Type B pancreatic cell (in vitro differentiated cells): Measurements from ENCODE around the gene EIF3I. TPM values are rescaled to one million over a fixed set of nuclear protein-coding genes. Genes with fewer than 3 reads are reported as not detected.
A peak's percentile ranks its signal among the peaks of the same experiment; 100 is the strongest.

Source experiments
- DNase-seq: peaks from one replicate; pipeline ENCODE4 v3.0.0; 2021; ENCODE audit warnings: mixed read lengths; ENCODE audit not compliant: unreplicated experiment; ENCODE audit errors: extremely low spot score
- H3K27ac Mint-ChIP-seq: 2 replicates; pipeline ENCODE4 v1.8.0; 2021; ENCODE audit warnings: mild to moderate bottlenecking, mixed read lengths
- H3K27me3 Mint-ChIP-seq: 2 replicates; pipeline ENCODE4 v1.8.0; 2021; ENCODE audit warnings: mixed read lengths
- H3K36me3 Mint-ChIP-seq: 2 replicates; pipeline ENCODE4 v1.8.0; 2021; ENCODE audit warnings: mixed read lengths
- H3K4me1 Mint-ChIP-seq: one replicate; pipeline ENCODE4 v1.8.0; 2021; ENCODE audit warnings: mixed read lengths; ENCODE audit not compliant: unreplicated experiment
- H3K4me3 Mint-ChIP-seq: 2 replicates; pipeline ENCODE4 v1.8.0; 2021; ENCODE audit warnings: mild to moderate bottlenecking, mixed read lengths
- H3K9me3 Mint-ChIP-seq: 2 replicates; pipeline ENCODE4 v1.8.0; 2021; ENCODE audit warnings: mixed read lengths
- total RNA-seq: library from RNA; stranded (reverse); gene quantifications from 2 replicates; pipeline ENCODE4 v1.2.1, GENCODE V29; 2021; ENCODE audit warnings: low replicate concordance
- TF ChIP-seq, protein P1 (sequence below): fragments of 200-600 bp; sonication (generic); conservative IDR thresholded peaks from 2 replicates; pipeline ENCODE4 v1.5.0; 2021; ENCODE audit warnings: antibody characterized with exemption, mild to moderate bottlenecking

EIF3I gene
- total RNA-seq, 1 donor from 2014 or later: 179 TPM

DNA sequence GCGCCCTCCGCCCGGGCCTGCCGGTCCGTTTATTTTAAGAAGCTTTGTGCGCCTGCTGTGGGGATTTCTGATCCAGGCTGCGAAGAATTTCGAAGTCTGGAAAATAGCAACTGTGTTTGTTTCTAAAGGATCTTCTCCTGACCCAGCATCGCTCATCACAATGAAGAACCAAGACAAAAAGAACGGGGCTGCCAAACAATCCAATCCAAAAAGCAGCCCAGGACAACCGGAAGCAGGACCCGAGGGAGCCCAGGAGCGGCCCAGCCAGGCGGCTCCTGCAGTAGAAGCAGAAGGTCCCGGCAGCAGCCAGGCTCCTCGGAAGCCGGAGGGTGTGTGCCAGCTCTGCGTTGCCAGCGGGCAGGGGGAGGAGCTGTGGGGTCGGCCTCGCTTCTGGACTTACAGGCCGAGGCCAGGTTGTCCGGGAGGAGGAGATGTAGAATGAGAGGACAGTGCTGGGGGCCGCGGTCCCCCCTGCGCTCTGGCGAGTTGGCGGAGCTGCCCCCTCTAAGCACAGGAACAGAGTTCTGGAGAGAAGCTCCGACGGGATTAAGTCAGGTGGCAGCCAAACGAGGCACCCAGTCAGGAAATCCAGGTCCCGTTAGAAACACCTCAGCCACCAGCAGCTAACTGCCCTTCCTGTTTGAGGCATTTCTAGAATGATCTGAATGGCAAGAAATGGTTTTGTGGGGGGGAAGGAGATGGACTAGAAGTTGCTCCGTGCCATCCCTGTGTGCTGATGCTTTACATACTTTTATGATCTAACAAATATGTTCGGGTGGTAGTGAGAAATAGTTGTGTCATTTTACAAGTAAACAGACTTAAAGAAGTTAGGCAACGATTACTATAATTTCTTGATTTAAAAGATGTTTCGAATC, 41.8 kb upstream of the EIF3I start:
- TF ChIP-seq, protein P1, sequence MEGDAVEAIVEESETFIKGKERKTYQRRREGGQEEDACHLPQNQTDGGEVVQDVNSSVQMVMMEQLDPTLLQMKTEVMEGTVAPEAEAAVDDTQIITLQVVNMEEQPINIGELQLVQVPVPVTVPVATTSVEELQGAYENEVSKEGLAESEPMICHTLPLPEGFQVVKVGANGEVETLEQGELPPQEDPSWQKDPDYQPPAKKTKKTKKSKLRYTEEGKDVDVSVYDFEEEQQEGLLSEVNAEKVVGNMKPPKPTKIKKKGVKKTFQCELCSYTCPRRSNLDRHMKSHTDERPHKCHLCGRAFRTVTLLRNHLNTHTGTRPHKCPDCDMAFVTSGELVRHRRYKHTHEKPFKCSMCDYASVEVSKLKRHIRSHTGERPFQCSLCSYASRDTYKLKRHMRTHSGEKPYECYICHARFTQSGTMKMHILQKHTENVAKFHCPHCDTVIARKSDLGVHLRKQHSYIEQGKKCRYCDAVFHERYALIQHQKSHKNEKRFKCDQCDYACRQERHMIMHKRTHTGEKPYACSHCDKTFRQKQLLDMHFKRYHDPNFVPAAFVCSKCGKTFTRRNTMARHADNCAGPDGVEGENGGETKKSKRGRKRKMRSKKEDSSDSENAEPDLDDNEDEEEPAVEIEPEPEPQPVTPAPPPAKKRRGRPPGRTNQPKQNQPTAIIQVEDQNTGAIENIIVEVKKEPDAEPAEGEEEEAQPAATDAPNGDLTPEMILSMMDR: peak; percentile 4
- H3K4me1 Mint-ChIP-seq: peaks cover 28% of the 10 kb centered on the region
- no peaks in the 10 kb centered on the region for H3K9me3 Mint-ChIP-seq
- peaks cover 30% of the 10 kb centered on the region for H3K36me3 Mint-ChIP-seq
- no peak for DNase-seq
- H3K27me3 Mint-ChIP-seq: no peaks in the 10 kb centered on the region
- peak overlapping the region; percentile 96 for H3K4me3 Mint-ChIP-seq
- peak overlapping the region; percentile 90 for H3K27ac Mint-ChIP-seq

GRCh38 chr1:32181065-32181464, 41.1 kb upstream of the EIF3I start:
- Mint-ChIP-seq H3K27me3 (no peaks in the 10 kb centered on the region), H3K4me3 (peak overlapping the region; percentile 96), H3K36me3 (peaks cover 33% of the 10 kb centered on the region), H3K27ac (peak overlapping the region; percentile 90), H3K9me3 (no peaks in the 10 kb centered on the region), H3K4me1 (peaks cover 29% of the 10 kb centered on the region)
- TF ChIP-seq, protein P1: no peak
- no peak for DNase-seq

GRCh38 chr1:32181563-32181962, 40.6 kb upstream of the EIF3I start:
- TF ChIP-seq, protein P1: no peak
- peaks cover 33% of the 10 kb centered on the region for H3K4me1 Mint-ChIP-seq
- peak overlapping the region; percentile 90 for H3K27ac Mint-ChIP-seq

GRCh38 chr1:32182060-32182459, 40.1 kb upstream of the EIF3I start:
- Mint-ChIP-seq H3K27ac (no peak overlapping the region), H3K36me3 (peaks cover 39% of the 10 kb centered on the region), H3K4me1 (peaks cover 33% of the 10 kb centered on the region), H3K9me3 (no peaks in the 10 kb centered on the region), H3K27me3 (no peaks in the 10 kb centered on the region), H3K4me3 (peak overlapping the region; percentile 44)
- DNase-seq: no peak
- TF ChIP-seq, protein P1: no peak

More at GRCh38 chr1:32181563-32181962, 40.6 kb upstream of the EIF3I start:
- no peaks in the 10 kb centered on the region for H3K27me3 Mint-ChIP-seq
- no peak for DNase-seq
- peak overlapping the region; percentile 96 for H3K4me3 Mint-ChIP-seq
- H3K36me3 Mint-ChIP-seq: peaks cover 38% of the 10 kb centered on the region
- no peaks in the 10 kb centered on the region for H3K9me3 Mint-ChIP-seq

DNA sequence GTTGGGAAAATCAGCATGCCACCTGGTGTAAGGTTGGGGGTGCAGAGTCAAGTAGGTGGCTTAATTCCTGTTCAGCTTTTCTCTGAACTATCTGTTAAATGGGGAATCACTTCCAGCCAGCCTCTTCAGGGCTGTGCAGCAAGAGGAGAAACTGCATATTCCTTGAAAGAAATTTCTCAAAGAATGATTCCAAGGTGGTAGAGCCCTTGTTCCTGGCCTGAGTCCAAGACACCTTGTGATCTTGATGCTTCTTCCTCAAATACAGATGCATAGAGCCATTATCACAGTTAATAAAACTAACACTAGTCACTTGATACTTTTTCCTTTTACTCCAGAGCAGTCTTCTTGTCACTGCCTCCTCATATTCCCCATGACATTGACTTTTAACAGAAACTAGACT, 37.6 kb upstream of the EIF3I start:
- H3K27ac Mint-ChIP-seq: no peak overlapping the region

More for the DNA sequence above, 37.6 kb upstream of the EIF3I start:
- Mint-ChIP-seq H3K4me1 (peaks cover 33% of the 10 kb centered on the region), H3K27me3 (no peaks in the 10 kb centered on the region), H3K36me3 (peaks cover 39% of the 10 kb centered on the region), H3K9me3 (no peaks in the 10 kb centered on the region), H3K4me3 (no peak overlapping the region)
- DNase-seq: no peak
- TF ChIP-seq, protein P1: no peak
